ENCODE results near the gene DUS4L. TPM values are rescaled to one million over a fixed set of nuclear protein-coding genes. Genes with fewer than 3 reads are reported as not detected.

The DUS4L gene
- total RNA-seq, 1 experiment from 2014 or later = 22.0 TPM

DNA sequence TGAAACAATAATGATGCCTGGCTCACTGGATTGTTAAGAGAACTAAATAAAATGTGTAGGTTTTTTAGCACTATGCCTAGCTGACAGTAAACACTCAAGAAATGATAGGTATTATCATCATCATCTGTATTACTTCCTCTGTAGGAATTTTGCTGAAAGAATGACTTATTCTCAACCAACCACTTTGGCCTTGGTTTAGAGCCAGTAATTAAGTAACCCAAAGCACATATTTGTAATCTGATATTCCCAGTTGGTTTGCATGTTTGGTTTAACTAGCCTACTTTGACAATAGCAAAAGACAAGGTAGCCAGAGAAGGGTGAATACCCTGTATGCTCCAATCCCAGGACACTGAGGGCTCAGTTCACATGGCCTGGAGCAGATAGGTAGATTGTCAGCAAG, 50.7 kb downstream of the DUS4L start:
- Histone ChIP-seq H3K9me3 (ENCODE audit: insufficient read depth, low read depth) (no peaks in the 10 kb centered on the region), H3K4me1 (replicated peaks; ENCODE audit: insufficient read depth) (peaks cover 44% of the 10 kb centered on the region), H3K27ac (peak overlapping the region; percentile 48), H3K79me2 (ENCODE audit: low read depth) (no peaks in the 10 kb centered on the region), H3F3A (ENCODE audit: insufficient read depth, low read depth) (peaks cover 24% of the 10 kb centered on the region), H4K20me1 (ENCODE audit: insufficient read depth) (no peaks in the 10 kb centered on the region), H3K27me3 (ENCODE audit: insufficient read depth, low read depth) (no peaks in the 10 kb centered on the region), H2AFZ (no peak overlapping the region), H3K4me3 (peak overlapping the region; percentile 13; the same call in 1 of the 2 replicates), H3K4me2 (peak overlapping the region; percentile 35), H3K9me2 (ENCODE audit: insufficient read depth) (no peaks in the 10 kb centered on the region), H3K36me3 (ENCODE audit: low read depth) (peaks cover 14% of the 10 kb centered on the region; the same call in 1 of the 2 replicates)
- intact Hi-C loops (cut with micrococcal nuclease; ENCODE audit: unreplicated experiment) = no loop called here
- TF ChIP-seq EZH2 (IDR thresholded peaks at IDR 0.05; ENCODE audit: low read depth) = no peak
- no peak for TF ChIP-seq CTCF (conservative IDR thresholded peaks at IDR 0.05)
- ChIA-PET POLR2A (ENCODE audit: unreplicated experiment) (no interaction called here), CTCF (no interaction called here)
- BruUV-seq (replicated peaks) = no TSS peak
- peak in 1 of 2 experiments; percentile 87 for DNase-seq

- TF ChIP-seq EZH2 (IDR thresholded peaks at IDR 0.05; ENCODE audit: low read depth) (no peak), CTCF (conservative IDR thresholded peaks at IDR 0.05) (no peak)
- H3K4me2 ChIP-seq = peak overlapping the region; percentile 26; the same call in 1 of the 2 replicates
- intact Hi-C loops (cut with micrococcal nuclease; ENCODE audit: unreplicated experiment) = no loop called here
- H3K9me2 ChIP-seq (ENCODE audit: insufficient read depth) = no peaks in the 10 kb centered on the region
- H3K4me1 ChIP-seq (replicated peaks; ENCODE audit: insufficient read depth) = peaks cover 44% of the 10 kb centered on the region
- no peaks in the 10 kb centered on the region for H3K27me3 ChIP-seq (ENCODE audit: insufficient read depth, low read depth)
- CTCF ChIA-PET = interaction anchor here (0.6 kb wide), 1 partner anchor 13 kb away, joined by 4 read pairs; no protein-coding TSS in a partner anchor
- peaks cover 14% of the 10 kb centered on the region; the same call in 1 of the 2 replicates for H3K36me3 ChIP-seq (ENCODE audit: low read depth)
- no TSS peak for BruUV-seq (replicated peaks)
- H3K4me3 ChIP-seq = no peak overlapping the region
- no peaks in the 10 kb centered on the region for H4K20me1 ChIP-seq (ENCODE audit: insufficient read depth)
- H3F3A ChIP-seq (ENCODE audit: insufficient read depth, low read depth) = peaks cover 24% of the 10 kb centered on the region
- POLR2A ChIA-PET (ENCODE audit: unreplicated experiment) = interaction anchor here (0.6 kb wide), 1 partner anchor 861 kb away, joined by 3 read pairs; no protein-coding TSS in a partner anchor
- no peaks in the 10 kb centered on the region for H3K79me2 ChIP-seq (ENCODE audit: low read depth)
- no peak overlapping the region for H2AFZ ChIP-seq
- peak overlapping the region; percentile 34; the same call in 1 of the 2 replicates for H3K27ac ChIP-seq
- no peaks in the 10 kb centered on the region for H3K9me3 ChIP-seq (ENCODE audit: insufficient read depth, low read depth)
- DNase-seq = peak in 1 of 2 experiments; percentile 56
These were observed 52.3 kb downstream of the DUS4L start for GRCh38 chr7:107615910-107616680.

DNA sequence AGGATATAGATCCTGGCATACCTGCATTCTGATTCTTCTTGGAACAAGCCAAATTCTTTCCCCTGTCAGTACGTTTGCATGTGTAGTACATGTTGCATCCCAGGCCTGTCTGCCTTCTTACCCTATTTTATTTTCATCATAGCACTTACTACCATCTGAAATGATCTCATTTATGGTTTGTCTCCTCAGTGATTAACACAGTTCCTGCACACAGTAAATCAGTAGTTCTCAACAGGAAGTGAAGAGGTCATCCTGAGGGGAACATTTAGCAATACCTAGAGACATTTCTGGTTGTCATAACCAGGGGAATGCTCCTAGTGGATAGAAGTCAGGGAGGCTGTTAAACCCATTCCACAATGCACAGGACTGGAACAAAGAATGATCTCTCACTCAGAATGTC, 58.7 kb downstream of the DUS4L start:
- Histone ChIP-seq H3K4me1 (replicated peaks; ENCODE audit: insufficient read depth) (peaks cover 20% of the 10 kb centered on the region), H3K9me3 (ENCODE audit: insufficient read depth, low read depth) (no peaks in the 10 kb centered on the region), H2AFZ (no peak overlapping the region), H3K36me3 (ENCODE audit: low read depth) (peaks cover 6% of the 10 kb centered on the region; the same call in 1 of the 2 replicates), H3K4me2 (no peak overlapping the region), H3K9me2 (ENCODE audit: insufficient read depth) (no peaks in the 10 kb centered on the region), H3K79me2 (ENCODE audit: low read depth) (no peaks in the 10 kb centered on the region), H4K20me1 (ENCODE audit: insufficient read depth) (no peaks in the 10 kb centered on the region), H3K27me3 (ENCODE audit: insufficient read depth, low read depth) (no peaks in the 10 kb centered on the region), H3K4me3 (no peak overlapping the region), H3F3A (ENCODE audit: insufficient read depth, low read depth) (peaks cover 10% of the 10 kb centered on the region; the same call in 1 of the 2 replicates), H3K27ac (0 out of 2 replicates have a peak overlapping the region, but pooled peaks have one; percentile 33)
- intact Hi-C loops (cut with micrococcal nuclease; ENCODE audit: unreplicated experiment) = no loop called here
- no TSS peak for BruUV-seq (replicated peaks)
- DNase-seq = peak in 1 of 2 experiments; percentile 86
- ChIA-PET POLR2A (ENCODE audit: unreplicated experiment) (interaction anchor here (0.6 kb wide), 1 partner anchor 28 kb away, joined by 5 read pairs; no protein-coding TSS in a partner anchor), CTCF (no interaction called here)
- TF ChIP-seq EZH2 (IDR thresholded peaks at IDR 0.05; ENCODE audit: low read depth) = no peak
- no peak for TF ChIP-seq CTCF (conservative IDR thresholded peaks at IDR 0.05)

All from PC-9 (cell line).